ENCODE measurements around the gene HRG.

- no peak for TF ChIP-seq EZH2phosphoT487 (IDR thresholded peaks at IDR 0.05; ENCODE audit: borderline replicate concordance, low read depth, low read length)
- TF ChIP-seq CTCF (conservative IDR thresholded peaks at IDR 0.05; ENCODE audit: low read length): no peak
Measured at GRCh38 chr3:186687120-186687651, 21.4 kb downstream of the HRG start.

Data from OCI-LY7 (cell line).